ENCODE results near the gene ZSWIM6.
"Not testable (repeated sequence)": the region's sequence is repeated elsewhere in the genome, so short reads cannot be mapped to it uniquely, and the experiment has no call there.

Gene ZSWIM6

GRCh38 chr5:61370506-61370905 is 38.4 kb downstream of the ZSWIM6 start:
- DNase-seq: no peak

DNA sequence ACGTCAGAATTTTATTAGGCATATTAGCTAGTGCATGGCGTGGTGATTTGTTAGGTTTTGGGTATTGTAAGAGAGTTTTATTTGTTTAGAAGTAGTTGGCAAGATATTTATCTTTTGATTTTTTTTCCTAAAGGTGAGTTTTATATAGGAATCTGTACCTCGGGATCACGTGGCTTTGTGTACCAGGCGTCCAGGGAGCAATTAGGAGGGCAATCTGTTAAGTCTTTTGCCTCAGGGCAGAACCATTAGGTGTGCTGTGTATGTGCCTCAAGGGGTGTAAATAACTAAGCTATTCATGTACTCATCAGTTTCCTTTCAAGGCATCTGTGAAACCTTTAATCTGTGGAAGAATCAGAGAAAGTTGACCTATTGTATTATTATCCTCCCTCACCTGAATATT is 39.4 kb downstream of the ZSWIM6 start:
- no peak for DNase-seq

DNA sequence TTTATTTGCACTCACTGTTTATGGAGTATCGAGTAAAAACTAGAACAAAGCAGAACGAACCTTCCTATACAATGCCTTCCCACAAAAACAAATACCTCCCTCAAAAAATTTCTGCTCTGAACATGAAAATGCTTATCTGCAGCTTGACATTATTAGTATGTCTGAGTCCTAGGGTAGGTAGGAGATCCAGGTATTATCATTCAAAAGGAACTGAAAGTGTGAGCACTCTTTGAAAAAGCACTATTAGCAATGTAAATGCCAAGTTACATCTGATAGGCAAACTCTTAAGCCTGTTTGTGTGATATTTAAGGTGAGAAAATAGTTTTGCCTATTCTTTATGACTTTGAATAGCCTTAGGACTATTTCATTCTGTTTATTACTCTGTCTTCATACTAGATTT is 47.6 kb downstream of the ZSWIM6 start:
- no peak for DNase-seq

DNA sequence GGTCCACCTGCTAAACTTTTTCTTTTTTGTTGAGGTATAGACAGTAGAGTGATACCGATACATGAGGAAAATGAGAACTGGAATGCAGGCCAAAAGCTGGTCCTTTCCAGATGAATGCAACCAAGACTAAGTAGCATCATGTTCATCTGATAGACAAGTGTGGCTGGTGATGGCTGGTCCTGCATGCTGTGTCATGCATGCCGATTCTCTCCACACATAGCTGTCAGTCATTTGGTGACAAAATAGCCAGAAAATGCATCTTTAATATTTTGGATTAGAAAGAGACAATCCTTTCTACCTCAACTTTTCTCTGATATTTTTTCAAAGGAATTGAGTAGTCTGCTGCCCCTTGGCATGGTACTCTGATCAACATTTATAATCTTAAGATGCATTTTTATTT is 49.9 kb downstream of the ZSWIM6 start:
- no peak for DNase-seq

DNA sequence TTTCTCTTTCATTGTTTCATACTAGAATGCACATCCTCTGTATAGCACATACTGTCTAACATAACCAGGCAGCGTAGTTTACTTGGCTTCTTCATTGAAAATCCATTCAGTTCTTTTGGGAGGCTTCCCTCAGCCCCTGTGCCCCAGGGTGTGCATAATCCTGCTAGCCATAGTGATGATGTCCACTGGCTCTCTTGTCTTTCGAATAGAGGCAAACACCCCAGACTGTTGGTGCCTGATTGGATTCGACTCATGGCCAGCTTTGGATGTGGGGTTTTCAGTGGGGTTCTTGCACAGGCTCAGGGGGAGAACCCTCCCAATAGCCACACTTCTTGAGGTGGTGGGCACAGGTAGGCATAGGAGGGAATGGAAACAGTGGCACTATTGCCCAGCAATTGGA is 53.6 kb downstream of the ZSWIM6 start:
- DNase-seq: no peak

DNA sequence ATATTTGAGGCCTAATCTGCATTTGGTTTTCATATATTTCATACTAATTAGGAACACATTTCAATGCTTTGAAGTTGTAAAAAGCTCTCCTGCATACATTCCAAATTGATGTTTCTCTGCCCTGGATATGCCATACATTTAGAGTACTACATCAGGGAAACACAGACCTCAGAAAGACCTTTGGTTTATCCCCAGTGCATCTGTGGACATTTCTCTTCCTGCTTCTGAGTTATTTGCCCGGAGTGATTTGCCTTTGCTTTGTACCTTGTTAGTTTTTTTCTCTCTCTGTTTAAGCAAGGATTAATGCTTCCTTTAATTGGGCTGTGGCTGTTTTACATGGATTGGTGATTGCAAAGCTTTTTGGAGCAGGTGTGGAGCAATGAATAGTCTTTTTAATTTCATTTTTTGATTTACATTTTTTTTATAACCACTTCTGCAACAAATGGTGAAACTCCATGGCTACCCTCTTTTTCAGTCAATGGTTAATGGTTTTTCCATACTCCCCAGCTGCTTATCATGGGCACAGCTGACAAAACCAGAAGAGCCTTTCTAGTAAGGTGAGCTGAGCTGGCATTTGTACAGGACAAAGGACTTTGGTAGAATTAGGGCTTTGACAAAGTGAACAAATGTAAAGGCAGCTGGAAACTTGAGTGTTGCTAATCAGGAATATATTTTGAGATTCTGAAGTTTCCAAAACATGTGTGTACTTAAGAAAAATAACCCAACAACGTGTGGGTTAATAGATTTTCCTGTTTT is 54.2 kb downstream of the ZSWIM6 start:
- DNase-seq: no peak

DNA sequence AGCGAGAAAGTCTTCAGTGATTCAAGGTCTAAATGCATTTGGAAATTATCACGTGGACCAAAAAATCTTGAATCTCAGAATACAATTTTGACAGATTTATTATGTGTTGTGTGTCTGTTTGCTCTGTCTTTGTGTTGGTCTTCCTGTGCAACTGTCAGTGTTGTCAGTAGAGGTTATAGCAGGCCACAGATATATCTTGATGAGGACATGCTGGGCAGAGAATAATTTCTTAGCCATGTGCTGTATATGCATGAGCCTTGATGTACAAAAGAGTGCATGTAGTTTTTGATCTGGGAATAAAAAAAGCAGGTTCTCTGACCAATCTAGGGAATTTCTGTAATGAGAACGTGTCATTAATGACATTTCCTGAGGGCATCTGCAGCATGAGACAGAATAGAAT is 57.6 kb downstream of the ZSWIM6 start:
- DNase-seq: no peak

- DNase-seq: no peak
Observed at GRCh38 chr5:61394078-61394704, 62.1 kb downstream of the ZSWIM6 start.

- no peak for DNase-seq
Observed at GRCh38 chr5:61394793-61395192, 62.7 kb downstream of the ZSWIM6 start.

GRCh38 chr5:61397238-61397637 is 65.2 kb downstream of the ZSWIM6 start:
- DNase-seq: no peak

- no peak for DNase-seq
Observed at GRCh38 chr5:61397937-61398336, 65.9 kb downstream of the ZSWIM6 start.

DNA sequence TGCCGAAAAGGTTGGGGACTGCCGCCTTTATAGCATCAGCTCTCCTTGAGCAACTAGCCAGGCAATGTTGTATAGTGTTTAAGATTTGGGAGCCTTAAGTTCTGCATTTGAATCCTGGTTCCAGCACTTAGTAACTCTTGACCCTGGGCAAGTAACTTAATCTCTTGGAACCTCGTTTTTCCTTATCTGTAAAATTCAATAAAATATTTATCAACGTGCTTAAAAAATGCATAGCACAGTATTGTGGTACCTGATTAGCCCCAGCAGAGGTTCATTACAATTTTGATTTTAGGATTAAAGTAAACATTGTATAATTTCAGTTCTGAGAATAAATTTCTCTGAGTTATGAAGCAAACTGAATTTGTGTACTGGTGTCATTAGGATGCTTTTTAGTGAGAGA is 66.4 kb downstream of the ZSWIM6 start:
- no peak for DNase-seq

- no peak for DNase-seq
Observed at GRCh38 chr5:61399679-61400078, 67.6 kb downstream of the ZSWIM6 start.

DNA sequence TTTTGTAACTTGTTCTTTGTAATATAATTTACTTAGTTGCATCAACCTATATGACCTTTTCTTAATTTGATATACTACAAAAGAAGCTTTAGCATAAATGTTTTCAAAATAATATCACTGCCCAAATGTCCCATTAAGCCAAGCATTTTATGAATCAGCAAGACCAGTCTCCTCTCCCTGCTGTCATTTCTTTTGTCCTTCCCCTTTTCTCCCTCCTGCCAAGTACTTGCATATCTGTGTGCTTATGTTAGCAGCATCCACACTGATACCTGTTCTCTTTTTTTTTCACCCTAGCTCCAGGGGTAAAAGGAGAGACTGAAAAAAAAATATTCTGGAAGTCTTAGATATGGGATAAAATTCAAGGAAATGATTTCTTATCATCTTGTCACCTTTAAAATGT is 69.7 kb downstream of the ZSWIM6 start:
- DNase-seq: no peak

GRCh38 chr5:61402244-61402823 is 70.3 kb downstream of the ZSWIM6 start:
- no peak for DNase-seq

DNA sequence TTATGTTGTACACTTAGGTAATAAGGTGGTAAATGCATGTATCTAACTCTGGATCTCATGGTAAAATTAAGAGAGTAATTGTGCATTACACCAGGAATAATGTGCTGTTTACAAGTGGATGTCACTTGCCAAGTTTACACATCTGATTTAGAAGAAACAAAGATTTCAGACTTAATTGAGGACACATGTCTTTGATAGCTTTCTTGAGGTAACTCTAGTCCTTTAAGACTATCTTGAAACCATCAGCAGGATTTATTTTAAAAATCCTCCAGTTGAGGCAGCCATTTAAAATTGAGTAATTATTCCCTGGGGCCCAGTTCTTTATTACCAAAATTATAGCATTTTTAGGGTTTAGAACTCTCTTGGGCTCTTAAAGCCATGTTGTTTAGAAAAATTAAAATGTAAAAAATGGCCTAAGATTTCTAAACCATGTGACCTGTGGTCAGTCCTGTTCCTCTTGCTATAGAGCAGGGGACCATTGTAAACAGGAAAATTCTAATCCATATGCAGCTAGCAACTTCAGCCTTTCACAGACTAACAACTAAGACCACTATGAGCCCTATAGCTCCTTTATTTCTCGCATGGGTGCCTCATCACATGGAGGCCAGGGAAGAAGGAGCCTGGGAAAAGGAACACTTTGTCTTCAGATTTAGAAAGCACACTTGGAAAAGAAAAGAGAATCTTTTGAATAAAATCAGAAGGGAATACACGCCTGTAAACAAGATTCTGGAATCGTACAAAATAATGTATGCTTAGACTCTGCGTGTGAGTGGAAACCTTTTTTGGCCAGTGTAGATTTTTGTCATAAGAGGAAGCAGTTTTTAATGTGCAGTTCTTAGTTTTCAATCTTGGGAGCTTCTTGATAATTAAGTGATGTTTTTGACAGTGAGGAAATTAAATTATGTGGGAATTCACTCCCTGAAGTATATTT is 71.2 kb downstream of the ZSWIM6 start:
- no peak for DNase-seq

DNA sequence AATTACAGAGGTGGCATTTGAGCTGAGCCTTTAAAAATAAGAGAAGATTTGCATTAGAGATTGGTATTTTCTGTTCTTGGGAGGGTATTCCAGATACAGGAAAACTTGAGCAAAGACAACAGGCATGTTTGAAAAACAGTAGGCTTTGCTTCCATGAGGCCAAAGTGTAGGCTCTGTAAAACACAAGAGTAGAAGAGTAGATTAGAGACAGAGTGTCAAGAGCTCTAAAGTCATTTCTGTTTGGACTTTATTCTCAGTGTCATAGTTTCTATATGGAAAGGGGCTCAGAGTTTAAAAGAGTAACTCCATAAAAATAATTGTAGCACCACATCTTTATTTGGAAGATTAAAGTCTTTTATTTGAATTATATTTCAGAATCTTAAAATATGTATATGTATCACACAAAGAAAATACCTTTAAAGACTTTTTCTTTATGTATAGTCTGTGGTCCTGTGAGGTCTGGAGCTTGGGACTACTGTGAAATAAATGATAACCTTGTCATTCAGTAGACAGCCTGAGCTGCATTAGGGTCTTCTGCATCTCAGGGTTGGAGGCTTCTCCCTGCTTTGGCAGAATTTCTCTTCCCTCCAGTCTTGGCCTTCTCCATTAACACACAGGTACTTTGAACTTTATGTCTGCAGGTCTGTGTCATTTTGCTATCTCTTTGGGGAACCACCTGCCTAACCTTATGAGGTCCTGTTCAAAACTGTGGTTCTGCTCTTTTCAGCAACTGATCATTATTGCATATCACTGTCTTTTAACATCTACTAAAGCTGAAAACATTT is 73.6 kb downstream of the ZSWIM6 start:
- no peak for DNase-seq

- not testable (repeated sequence) for DNase-seq
Observed at GRCh38 chr5:61406497-61406896, 74.4 kb downstream of the ZSWIM6 start.

DNA sequence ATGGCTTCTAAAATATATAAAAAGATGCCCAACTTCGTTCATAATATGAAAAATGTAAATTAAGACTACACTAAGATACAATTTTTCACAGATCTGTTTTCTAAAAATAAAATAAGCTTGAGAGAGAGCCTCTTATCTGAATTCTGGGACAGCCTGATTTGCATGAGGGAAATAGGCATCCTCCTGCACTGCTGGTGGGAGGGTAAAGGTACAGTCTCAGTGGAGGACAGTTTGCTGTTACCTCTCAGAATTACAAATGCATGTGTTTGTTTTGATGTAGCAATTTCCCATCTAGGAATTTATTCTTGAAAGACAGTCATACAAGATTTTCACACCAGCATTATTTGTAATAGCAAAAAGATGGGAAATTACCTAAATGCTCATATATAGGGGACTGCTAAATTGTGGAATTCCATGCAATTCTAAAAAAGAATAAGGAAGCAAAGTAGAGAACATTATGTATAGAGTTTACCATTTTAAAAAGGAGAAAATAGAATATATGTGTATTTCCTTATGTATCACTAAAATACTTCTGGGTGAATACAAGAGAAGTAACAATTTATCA is 75.7 kb downstream of the ZSWIM6 start:
- no peak for DNase-seq

- peak; percentile 97 for DNase-seq
Observed at GRCh38 chr5:61408476-61409168, 76.6 kb downstream of the ZSWIM6 start.

DNA sequence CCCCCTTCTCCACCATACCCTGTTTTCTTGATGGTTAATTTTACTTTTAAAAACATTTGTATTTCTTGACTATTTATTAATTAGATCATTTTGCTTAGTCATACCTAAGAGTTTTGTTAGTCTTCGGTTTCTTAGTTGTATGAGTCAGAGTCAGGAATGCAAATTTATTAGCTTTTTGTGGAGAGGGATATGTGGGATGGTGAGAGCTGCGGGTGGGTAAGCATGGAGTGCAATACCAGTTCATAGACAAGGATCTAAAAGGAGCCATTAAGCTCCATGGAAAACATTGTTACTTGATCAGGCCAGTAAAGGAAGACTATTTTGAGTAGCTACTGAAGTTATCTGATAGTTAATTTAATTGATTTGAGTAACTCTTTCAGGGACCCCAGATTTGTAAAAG is 77.5 kb downstream of the ZSWIM6 start:
- no peak for DNase-seq

DNA sequence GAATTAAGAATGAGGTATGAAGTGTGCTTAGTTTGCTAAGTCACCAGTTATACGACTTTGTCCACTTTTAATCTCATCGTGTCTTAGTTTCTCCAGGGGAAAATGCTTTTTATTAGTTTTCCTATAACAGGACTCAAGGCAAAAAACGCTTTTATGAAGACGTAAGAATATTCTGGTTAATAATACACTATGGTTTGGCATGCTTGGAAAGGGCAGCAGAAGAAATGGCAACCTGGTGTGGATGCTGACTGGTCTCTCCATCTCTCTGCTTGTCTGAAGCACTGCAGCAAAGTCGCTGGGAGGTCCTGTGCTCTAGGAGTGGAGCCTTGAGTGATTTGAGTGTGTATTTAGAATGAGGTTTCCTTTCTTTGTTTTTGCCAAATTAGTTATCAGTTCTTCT is 78.8 kb downstream of the ZSWIM6 start:
- DNase-seq: no peak
